Measurements from ENCODE around the gene U2AF2. TPM values are rescaled to one million over a fixed set of nuclear protein-coding genes. Genes with fewer than 3 reads are reported as not detected.

The U2AF2 gene
- total and polyA plus RNA-seq, 2 of the 8 experiments (the other 6 are each of a cell fraction or from before 2014, with no cell fraction given): 162 to 252 TPM

DNA sequence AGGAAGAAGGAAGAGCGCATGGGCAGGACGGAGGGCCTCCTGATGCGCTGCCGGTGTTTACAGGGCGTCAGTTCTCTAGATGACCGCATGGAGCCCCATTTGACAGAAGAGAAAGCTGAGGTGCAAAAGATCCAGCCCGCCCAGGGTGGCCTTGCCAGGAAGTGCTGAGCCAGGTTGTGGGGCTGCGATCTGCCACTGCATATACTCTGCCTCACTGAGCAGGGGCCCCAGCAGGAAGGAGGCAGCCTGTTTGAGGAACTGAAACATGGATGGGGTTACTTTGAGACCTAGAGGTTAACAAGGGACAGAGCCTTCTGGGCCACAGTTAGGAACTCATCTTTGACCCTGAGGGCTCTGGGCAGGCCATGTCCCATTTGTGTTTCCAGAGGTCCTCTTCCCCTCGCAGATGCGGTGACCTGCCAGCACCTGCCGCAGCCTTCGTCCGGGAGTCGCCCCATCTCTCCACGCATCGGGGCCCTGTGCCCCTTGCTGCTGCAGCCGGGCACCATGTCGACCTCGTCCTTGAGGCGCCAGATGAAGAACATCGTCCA, 23.4 kb downstream of the U2AF2 start:
- no peak overlapping the region for H2BK12ac ChIP-seq (ENCODE audit: low read depth, low read length)
- no peak overlapping the region for H3K4me3 ChIP-seq (ENCODE audit: extremely low read depth in 1 of 4, insufficient read depth in 2 of 4, low read depth in 3 of 4, low read length in 4 of 4)
- H3K4me2 ChIP-seq (ENCODE audit: insufficient read depth in 1 of 2, low read depth in 2 of 2, low read length in 2 of 2): no peak overlapping the region
- H2BK20ac ChIP-seq (ENCODE audit: low read length): no peak overlapping the region
- TF ChIP-seq BACH1 (IDR thresholded peaks at IDR 0.05; ENCODE audit: low read length): no peak
- no peak for TF ChIP-seq CTCF (IDR thresholded peaks at IDR 0.05; ENCODE audit: control extremely low read depth in 1 of 3, insufficient read depth in 1 of 3, low read depth in 1 of 3, low read length in 3 of 3)
- TF ChIP-seq KDM4A (IDR thresholded peaks at IDR 0.05; ENCODE audit: low read depth, low read length, severe bottlenecking): no peak
- TF ChIP-seq KDM5A (IDR thresholded peaks at IDR 0.05; ENCODE audit: low read length): no peak
- no peak for TF ChIP-seq MAFK (IDR thresholded peaks at IDR 0.05; ENCODE audit: low read depth, low read length)
- no peak for TF ChIP-seq KDM1A (IDR thresholded peaks at IDR 0.05; ENCODE audit: borderline replicate concordance, low read length)
- no peak for TF ChIP-seq TAF1 (IDR thresholded peaks at IDR 0.05; ENCODE audit: low read depth, low read length)
- no peak for TF ChIP-seq RAD21 (IDR thresholded peaks at IDR 0.05 in 1 of 2, conservative IDR thresholded peaks at IDR 0.05 in 1 of 2; ENCODE audit: low read depth in 2 of 2, low read length in 2 of 2)
- H3K27ac ChIP-seq (ENCODE audit: low read depth, low read length): no peak overlapping the region
- H2AK5ac ChIP-seq (ENCODE audit: low read depth, low read length): no peak overlapping the region
- no peak overlapping the region for H3K18ac ChIP-seq (ENCODE audit: extremely low read depth, low read length)
- H3K9me3 ChIP-seq (ENCODE audit: insufficient read depth in 2 of 2, low read depth in 1 of 2, low read length in 1 of 2): no peaks in the 10 kb centered on the region
- no peak overlapping the region for H2BK5ac ChIP-seq (ENCODE audit: low read depth, low read length)
- no peak overlapping the region for H3K9ac ChIP-seq (replicated peaks in 1 of 4; ENCODE audit: extremely low read depth in 1 of 4, low read depth in 3 of 4, low read length in 3 of 4)
- H4K5ac ChIP-seq (ENCODE audit: insufficient read length, low read depth, low read length): no peak overlapping the region
- no peak overlapping the region for H2AFZ ChIP-seq (ENCODE audit: low read length)
- no peak overlapping the region for H2BK120ac ChIP-seq (replicated peaks; ENCODE audit: low read depth, low read length)
- peaks cover 7 to 24% (median 20%) of the 10 kb centered on the region in 4 experiments; a peak in 7 of 8 replicates for H3K36me3 ChIP-seq (ENCODE audit: control insufficient read depth in 2 of 4, insufficient read depth in 4 of 4, low read length in 3 of 4)
- no peak overlapping the region; the same call in 1 of the 2 replicates for H4K8ac ChIP-seq (ENCODE audit: extremely low read depth, insufficient read depth, low read length)
- no peak for DNase-seq (ENCODE audit: low read depth in 1 of 2, low spot score in 2 of 2)
- H3K4me1 ChIP-seq (replicated peaks in 1 of 4; ENCODE audit: control insufficient read depth in 3 of 4, insufficient read depth in 4 of 4, low read length in 3 of 4): peaks cover 0 to 6% (median 3%) of the 10 kb centered on the region in 4 experiments; a peak in 3 of 7 replicates
- no peak for FAIRE-seq
- H3K14ac ChIP-seq (ENCODE audit: insufficient read length): no peak overlapping the region
- no peak overlapping the region for H4K91ac ChIP-seq (replicated peaks; ENCODE audit: insufficient read length, low read length)
- no peaks in the 10 kb centered on the region for H3K27me3 ChIP-seq (replicated peaks in 1 of 4; ENCODE audit: control insufficient read depth in 3 of 4, extremely low read depth in 1 of 4, insufficient read depth in 3 of 4, low read length in 3 of 4)
- H3K23ac ChIP-seq (ENCODE audit: insufficient read length): no peak overlapping the region
- H3K4ac ChIP-seq (replicated peaks; ENCODE audit: insufficient read length, low read depth, low read length): no peak overlapping the region
- CTCF ChIA-PET (ENCODE audit: partially characterized antibody): no interaction called here
- peaks cover 21 to 63% of the 10 kb centered on the region in 2 experiments for H3K79me2 ChIP-seq (ENCODE audit: control insufficient read depth in 1 of 2, insufficient read depth in 2 of 2, low read length in 2 of 2)
- H4K20me1 ChIP-seq (replicated peaks in 1 of 2; ENCODE audit: control insufficient read depth in 1 of 2, insufficient read depth in 2 of 2, low read length in 2 of 2): peaks cover 11 to 29% of the 10 kb centered on the region in 2 experiments
- POLR2A ChIA-PET (ENCODE audit: partially characterized antibody): interaction anchor here (0.6 to 1.8 kb wide), 2 partner anchors 10 to 32 kb away, joined by 3 to 4 read pairs; no protein-coding TSS in a partner anchor
- H3K79me1 ChIP-seq (ENCODE audit: low read depth, low read length): peaks cover 23% of the 10 kb centered on the region
- H2BK15ac ChIP-seq (ENCODE audit: low read length): no peak overlapping the region
- no peak overlapping the region for H3K56ac ChIP-seq (replicated peaks; ENCODE audit: insufficient read length, low read depth, low read length)
- WGBS, 2 experiments (ENCODE audit: extremely low coverage in 1 of 2, insufficient coverage in 1 of 2, insufficient read length in 1 of 2, insufficient replicate concordance in 2 of 2, low coverage in 1 of 2, low lambda C conversion rate in 2 of 2, missing lambda C conversion rate in 1 of 2): 91% methylated on average over 21 of the region's 21 CpGs; no CpG with 5 or more reads in 1 of the 2 experiments
- peaks cover 5% of the 10 kb centered on the region; the same call in 1 of the 2 replicates for H3K23me2 ChIP-seq (ENCODE audit: low read depth, low read length)

Data from H1 (cell line).